Measurements from ENCODE around the gene INTS11.

GRCh38 chr1:1356796-1357401 lies 32.4 kb upstream of the INTS11 start:
- TF ChIP-seq TAF1 (IDR thresholded peaks at IDR 0.05; ENCODE audit: low read depth) (no peak), EP300 (IDR thresholded peaks at IDR 0.05; ENCODE audit: borderline replicate concordance) (no peak), REST (IDR thresholded peaks at IDR 0.05; ENCODE audit: low read depth) (no peak)
